ENCODE results near the gene TRIM71.
"Not testable (repeated sequence)": the region's sequence is repeated elsewhere in the genome, so short reads cannot be mapped to it uniquely, and the experiment has no call there.

TRIM71 gene

DNA sequence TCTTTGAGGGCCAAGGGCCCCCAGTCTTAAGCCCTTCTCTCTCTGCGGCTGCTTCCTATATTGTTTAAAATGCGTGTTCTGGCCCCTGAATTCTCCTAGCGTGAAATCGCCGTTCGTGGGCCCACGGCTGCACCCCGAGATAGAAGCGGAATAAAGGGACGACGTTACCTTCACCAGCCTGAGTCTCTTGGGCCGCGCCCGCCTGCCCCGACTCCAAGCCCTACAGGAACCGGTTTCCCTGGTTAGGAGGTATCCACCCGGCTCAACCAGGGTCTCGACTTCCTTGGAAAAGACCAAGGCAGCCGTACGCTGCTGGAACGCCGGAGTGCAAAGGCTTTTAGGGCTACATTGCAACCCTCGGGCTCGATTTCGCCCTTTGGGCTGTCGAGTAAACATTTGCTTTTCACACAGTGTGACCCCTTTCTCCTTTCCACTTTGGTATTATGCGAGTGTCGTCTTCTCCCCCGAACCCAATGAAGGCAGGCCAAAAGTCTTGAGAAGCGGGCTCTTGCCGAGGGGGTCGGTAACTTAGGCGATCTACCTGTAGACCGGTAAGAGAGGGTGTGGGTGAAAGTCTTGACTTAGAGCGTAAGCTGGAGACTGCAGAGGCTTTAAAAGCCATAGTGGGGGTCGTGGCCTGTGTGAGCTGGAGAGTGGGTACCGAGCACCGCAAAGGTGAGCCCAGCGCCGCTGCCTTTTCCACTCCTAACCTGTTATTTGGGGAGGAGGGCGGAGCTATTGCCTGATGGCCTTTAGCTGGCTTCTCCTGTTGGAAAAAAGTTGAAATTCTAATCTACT is 2.0 kb downstream of the TRIM71 start:
- no peak for DNase-seq (ENCODE audit: low read depth in 3 of 3, low spot score in 1 of 3)

GRCh38 chr3:32820430-32820829 is 2.6 kb downstream of the TRIM71 start:
- no peak for DNase-seq (ENCODE audit: low read depth in 3 of 3, low spot score in 1 of 3)

- DNase-seq (ENCODE audit: low read depth in 3 of 3, low spot score in 1 of 3): no peak
These were observed 3.3 kb downstream of the TRIM71 start for GRCh38 chr3:32820971-32821685.

GRCh38 chr3:32821686-32822296 is 4.0 kb downstream of the TRIM71 start:
- no peak for DNase-seq (ENCODE audit: low read depth in 3 of 3, low spot score in 1 of 3)

- no peak for DNase-seq (ENCODE audit: low read depth in 3 of 3, low spot score in 1 of 3)
These were observed 5.1 kb downstream of the TRIM71 start for GRCh38 chr3:32822609-32823498.

DNA sequence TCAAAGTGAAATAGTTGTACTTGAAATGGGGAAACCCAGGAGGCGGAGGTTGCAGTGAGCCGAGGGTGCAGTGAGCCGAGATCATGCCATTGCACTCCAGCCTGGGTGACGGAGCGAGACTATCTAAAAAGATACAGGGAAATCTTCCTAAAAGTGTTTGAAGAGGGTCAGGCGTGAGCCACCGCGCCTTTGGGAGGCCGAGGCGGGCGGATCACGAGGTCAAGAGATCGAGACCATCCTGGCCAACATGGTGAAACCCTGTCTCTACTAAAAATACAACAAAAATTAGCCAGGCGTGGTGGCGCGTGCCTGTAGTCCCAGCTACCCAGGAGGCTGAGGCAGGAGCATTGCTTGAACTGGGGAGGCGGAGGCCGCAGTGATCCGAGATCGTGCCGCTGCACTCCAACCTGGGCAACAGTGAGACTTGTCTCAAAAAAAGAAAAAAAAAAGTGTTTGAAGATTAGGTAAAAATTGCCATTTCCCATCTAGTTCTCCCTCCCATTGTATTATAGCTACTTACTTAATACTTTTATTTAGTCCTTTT is 5.9 kb downstream of the TRIM71 start:
- DNase-seq (ENCODE audit: low read depth in 3 of 3, low spot score in 1 of 3): not testable (repeated sequence)

DNA sequence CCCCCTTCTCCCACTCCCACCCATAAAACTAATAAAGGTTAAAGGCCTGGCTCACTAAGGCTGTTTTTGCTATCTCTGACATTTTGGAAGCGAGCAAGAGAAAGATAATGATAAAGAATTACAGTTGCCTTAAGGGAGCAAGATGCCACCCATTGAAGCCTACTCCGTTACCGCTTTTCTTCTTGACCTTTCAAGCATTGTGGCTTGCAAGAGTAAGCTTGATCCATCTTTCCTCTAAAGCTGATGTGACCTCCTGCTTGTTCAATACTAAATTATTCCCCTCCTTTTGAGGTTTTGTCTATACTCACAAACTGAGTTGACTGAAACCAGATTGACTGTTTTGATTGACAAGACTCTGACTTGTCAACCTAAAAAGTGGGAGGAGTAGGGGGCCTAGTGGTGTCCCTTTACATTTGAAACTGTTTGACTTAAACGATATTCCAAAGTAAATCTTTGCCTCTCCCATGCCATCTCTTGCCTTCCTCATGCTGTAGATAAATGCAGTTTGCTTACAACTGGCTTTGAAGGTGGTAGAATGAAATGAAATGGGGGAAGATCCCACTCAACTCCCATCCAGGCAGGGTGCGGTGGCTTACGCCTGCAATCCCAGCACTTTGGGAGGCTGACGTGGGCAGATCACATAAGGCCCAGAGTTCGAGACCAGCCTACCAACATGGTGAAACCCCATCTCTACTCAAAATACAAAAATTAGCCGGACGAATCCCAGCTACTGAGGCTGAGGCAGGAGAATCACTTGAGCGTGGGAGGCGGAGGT is 8.0 kb downstream of the TRIM71 start:
- no peak for DNase-seq (ENCODE audit: low read depth in 3 of 3, low spot score in 1 of 3)

GRCh38 chr3:32831062-32831461 is 13.3 kb downstream of the TRIM71 start:
- DNase-seq (ENCODE audit: low read depth in 3 of 3, low spot score in 1 of 3): no peak

DNA sequence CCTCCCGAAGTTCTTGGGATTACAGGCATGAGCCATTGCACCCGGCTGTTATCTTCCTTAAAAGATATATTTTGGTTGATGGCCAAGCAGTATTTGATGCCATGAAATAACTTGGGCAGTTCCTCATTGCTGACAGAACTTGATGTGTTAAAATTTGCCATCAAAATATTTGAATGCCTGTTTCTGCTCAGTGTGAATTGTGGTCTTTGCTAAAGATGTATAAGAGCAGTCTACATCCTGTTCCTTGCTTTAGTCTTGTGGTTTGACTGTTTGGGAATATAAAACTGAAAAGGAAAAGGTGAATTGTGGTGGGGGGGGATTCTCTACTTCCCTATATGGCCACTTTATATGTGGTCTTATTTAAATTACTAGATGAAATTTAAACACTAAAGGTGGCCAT is 14.0 kb downstream of the TRIM71 start:
- DNase-seq (ENCODE audit: low read depth in 3 of 3, low spot score in 1 of 3): no peak

GRCh38 chr3:32832193-32832592 is 14.4 kb downstream of the TRIM71 start:
- no peak for DNase-seq (ENCODE audit: low read depth in 3 of 3, low spot score in 1 of 3)

DNA sequence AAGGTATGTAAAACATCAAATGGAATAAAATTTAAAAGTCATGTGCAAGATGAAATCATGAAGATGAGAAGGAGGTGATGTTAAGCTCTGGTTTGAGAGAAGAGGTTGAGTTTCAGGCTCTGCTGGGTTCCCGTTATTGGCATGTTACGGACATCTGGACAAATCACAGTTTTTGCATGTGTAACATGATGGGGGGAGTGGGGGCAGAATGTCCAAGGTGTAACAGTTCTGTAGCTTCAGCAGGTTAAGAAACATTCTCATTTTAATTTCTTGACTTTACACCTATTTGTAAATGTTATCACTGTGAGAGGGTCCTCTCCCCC is 17.2 kb downstream of the TRIM71 start:
- DNase-seq (ENCODE audit: low read depth in 3 of 3, low spot score in 1 of 3): no peak

GRCh38 chr3:32835961-32836360 is 18.2 kb downstream of the TRIM71 start:
- DNase-seq (ENCODE audit: low read depth in 3 of 3, low spot score in 1 of 3): no peak

GRCh38 chr3:32836601-32837000 is 18.8 kb downstream of the TRIM71 start:
- DNase-seq (ENCODE audit: low read depth in 3 of 3, low spot score in 1 of 3): no peak

DNA sequence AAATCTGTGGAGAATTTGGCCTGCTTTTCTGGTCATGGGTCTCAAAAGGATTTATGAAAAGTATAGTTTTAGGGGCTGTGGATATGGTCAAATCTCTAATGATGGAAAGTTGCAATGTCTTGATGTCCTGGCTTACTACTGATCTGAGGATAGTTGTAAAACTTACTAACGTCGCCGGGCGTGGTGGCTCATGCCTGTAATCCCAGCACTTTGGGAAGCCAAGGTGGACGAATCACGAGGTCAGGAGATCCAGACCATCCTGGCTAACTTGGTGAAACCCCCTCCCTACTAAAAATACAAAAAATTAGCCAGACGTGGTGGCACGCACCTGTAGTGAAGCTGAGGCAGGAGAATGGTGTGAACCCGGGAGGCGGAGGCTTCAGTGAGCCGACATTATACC is 19.6 kb downstream of the TRIM71 start:
- DNase-seq (ENCODE audit: low read depth in 3 of 3, low spot score in 1 of 3): no peak

DNA sequence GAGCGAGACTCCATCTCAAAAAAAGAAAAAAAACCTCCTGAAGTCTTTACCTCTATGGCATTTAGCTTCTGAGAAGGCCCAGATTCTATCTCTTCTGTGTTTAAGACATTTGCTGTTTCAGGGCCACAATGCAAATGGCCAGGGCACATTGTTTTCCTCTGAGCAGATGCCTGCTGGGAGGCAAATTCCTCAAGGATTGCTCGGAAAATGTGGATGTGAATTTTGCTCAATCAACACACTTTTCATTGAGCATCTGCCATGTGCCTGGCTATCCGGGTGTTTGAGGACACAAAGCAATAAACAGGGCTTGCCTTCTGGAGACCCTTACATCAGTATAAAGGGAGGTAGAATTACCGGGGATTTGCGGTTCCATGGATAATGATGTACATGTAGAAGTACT is 20.0 kb downstream of the TRIM71 start:
- DNase-seq (ENCODE audit: low read depth in 3 of 3, low spot score in 1 of 3): no peak

GRCh38 chr3:32839714-32840085 is 21.9 kb downstream of the TRIM71 start:
- no peak for DNase-seq (ENCODE audit: low read depth in 3 of 3, low spot score in 1 of 3)

- no peak for DNase-seq (ENCODE audit: low read depth in 3 of 3, low spot score in 1 of 3)
These were observed 22.5 kb downstream of the TRIM71 start for GRCh38 chr3:32840086-32840841.

DNA sequence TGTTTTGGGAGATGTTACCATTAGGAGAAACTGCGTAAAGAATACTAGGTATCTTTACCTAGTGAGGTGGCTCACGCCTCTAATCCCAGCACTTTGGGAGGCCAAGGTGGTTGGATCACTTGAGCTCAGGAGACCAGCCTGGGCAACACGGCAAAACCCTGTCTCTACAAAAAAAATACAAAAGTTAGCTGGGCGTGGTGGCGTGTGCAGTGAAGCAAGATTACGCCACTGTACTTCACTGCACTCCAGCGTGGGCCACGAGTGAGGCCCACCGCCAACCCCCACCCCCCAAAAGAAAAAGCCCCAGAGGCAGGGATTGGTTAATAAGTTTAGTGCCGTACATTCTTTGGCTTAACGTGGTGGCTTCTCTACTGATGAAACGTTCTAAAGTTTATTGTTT is 23.5 kb downstream of the TRIM71 start:
- no peak for DNase-seq (ENCODE audit: low read depth in 3 of 3, low spot score in 1 of 3)

DNA sequence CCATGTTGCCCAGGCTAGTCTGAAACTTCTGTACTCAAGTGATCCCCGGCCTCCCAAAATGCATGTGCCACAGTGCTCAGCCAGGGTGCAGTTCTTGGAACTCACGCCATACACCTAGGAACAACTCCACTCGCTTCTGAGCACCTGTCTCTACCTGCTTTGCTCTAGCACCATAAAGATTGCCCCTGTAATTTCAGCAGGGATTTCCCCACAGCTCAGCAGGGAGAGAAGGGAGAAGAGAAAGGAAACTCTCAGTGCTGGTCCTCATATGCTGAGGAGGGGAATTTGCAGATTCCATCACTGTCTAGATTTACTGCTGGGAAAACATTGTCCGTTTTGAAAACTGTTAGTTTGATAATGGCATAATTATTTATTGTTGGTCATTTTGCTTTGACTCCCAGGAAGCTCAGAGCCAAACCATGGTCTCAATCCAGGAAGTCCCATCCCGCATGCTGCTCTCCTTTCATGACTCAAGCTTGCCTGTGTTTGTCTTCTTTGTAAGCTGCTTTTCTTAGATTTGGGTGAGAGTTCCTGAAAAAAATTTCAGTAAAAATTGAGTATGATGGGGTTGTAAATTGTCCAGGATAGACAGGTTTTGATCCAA is 24.2 kb downstream of the TRIM71 start:
- DNase-seq (ENCODE audit: low read depth in 3 of 3, low spot score in 1 of 3): no peak

All from stimulated activated CD4-positive, alpha-beta T cell treated with anti-CD3 and anti-CD28 coated beads, TNF-alpha, amount 100 ng/mL, for 1 hour (primary cell).